CD8-positive, alpha-beta memory T cell (primary cell): ENCODE results near the gene MAMDC2. TPM values are rescaled to one million over a fixed set of nuclear protein-coding genes. Genes with fewer than 3 reads are reported as not detected.
A peak's percentile ranks its signal among the peaks of the same experiment; 100 is the strongest.

Experiments used
- CTCF ChIA-PET: fragments of 350-600 bp; sonication (Branson Sonifier 250); formaldehyde crosslinking; loops from one replicate; lab custom pipeline; 2021; ENCODE audit warnings: antibody characterized with exemption; lab: Charles Lee
- POLR2A ChIA-PET: fragments of 350-600 bp; sonication (Branson Sonifier 250); formaldehyde crosslinking; loops from one replicate; lab custom pipeline; 2021; ENCODE audit warnings: antibody characterized with exemption; lab: Charles Lee
- DNase-seq, 5 donors: peaks; one replicate each; pipeline versions ENCODE4 v3.0.0 to v3.0.0-alpha.2; 2020 to 2022; ENCODE audit warnings: mixed read lengths in 1 of 5
- H3K27ac ChIP-seq: one replicate; pipeline ENCODE4 v1.7.0; 2013; ENCODE audit warnings: low read depth, mild to moderate bottlenecking, low read length, moderate library complexity
- H3K27me3 ChIP-seq: 2 replicates; pipeline ENCODE4 v1.7.0; 2013; ENCODE audit warnings: low read length, mild to moderate bottlenecking; ENCODE audit not compliant: insufficient read depth, poor library complexity, severe bottlenecking
- H3K36me3 ChIP-seq: 2 replicates; pipeline ENCODE4 v1.7.0; 2013; ENCODE audit warnings: mild to moderate bottlenecking, low read length, moderate library complexity; ENCODE audit not compliant: insufficient read depth
- H3K4me1 ChIP-seq: 2 replicates; pipeline ENCODE4 v1.7.0; 2013; ENCODE audit warnings: mild to moderate bottlenecking, low read length, moderate library complexity; ENCODE audit not compliant: insufficient read depth
- H3K4me3 ChIP-seq: 2 replicates; pipeline ENCODE4 v1.7.0; 2013; ENCODE audit warnings: mild to moderate bottlenecking, low read length
- H3K9me3 ChIP-seq: 2 replicates; pipeline ENCODE4 v1.7.0; 2013; ENCODE audit warnings: mild to moderate bottlenecking, low read length
- H3K27ac Mint-ChIP-seq, 8 donors: one replicate each; pipeline ENCODE4 v1.8.0; 2020 to 2021; ENCODE audit warnings: mixed read lengths in 8 of 8, mild to moderate bottlenecking in 6 of 8, inconsistent platforms in 3 of 8, moderate library complexity in 3 of 8
- H3K27me3 Mint-ChIP-seq, 2 donors: one replicate each; pipeline ENCODE4 v1.8.0; 2020 to 2021; ENCODE audit warnings: mixed read lengths in 2 of 2, mild to moderate bottlenecking in 1 of 2, moderate library complexity in 1 of 2
- H3K36me3 Mint-ChIP-seq, 3 donors: one replicate each; pipeline ENCODE4 v1.8.0; 2020 to 2021; ENCODE audit warnings: mixed read lengths in 3 of 3, inconsistent platforms in 1 of 3, mild to moderate bottlenecking in 1 of 3
- H3K4me1 Mint-ChIP-seq, 3 donors: one replicate each; pipeline ENCODE4 v1.8.0; 2020 to 2021; ENCODE audit warnings: mixed read lengths in 3 of 3, inconsistent platforms in 1 of 3, mild to moderate bottlenecking in 1 of 3
- H3K4me3 Mint-ChIP-seq, 7 donors: one replicate each; pipeline ENCODE4 v1.8.0; 2020 to 2021; ENCODE audit warnings: mixed read lengths in 7 of 7, mild to moderate bottlenecking in 6 of 7, moderate library complexity in 4 of 7, inconsistent platforms in 2 of 7
- H3K9me3 Mint-ChIP-seq, 5 donors: one replicate each; pipeline ENCODE4 v1.8.0; 2020 to 2022; ENCODE audit warnings: mixed read lengths in 5 of 5, mild to moderate bottlenecking in 3 of 5, moderate library complexity in 2 of 5, inconsistent platforms in 1 of 5
- polyA plus RNA-seq: library from polyadenylated mRNA; unstranded; fragments of 300-500 nt; fragmentation: Illumina TruSeq; gene quantifications from one replicate; pipeline ENCODE4 v1.2.3, GENCODE V29; 2021
- total RNA-seq, 2 experiments: library from RNA; stranded (reverse); gene quantifications; one replicate each; pipeline ENCODE4 v1.2.3, GENCODE V29; 2021

Gene MAMDC2
- total and polyA plus RNA-seq, 3 experiments from 2014 or later: 0.10 TPM; not detected in 2

DNA sequence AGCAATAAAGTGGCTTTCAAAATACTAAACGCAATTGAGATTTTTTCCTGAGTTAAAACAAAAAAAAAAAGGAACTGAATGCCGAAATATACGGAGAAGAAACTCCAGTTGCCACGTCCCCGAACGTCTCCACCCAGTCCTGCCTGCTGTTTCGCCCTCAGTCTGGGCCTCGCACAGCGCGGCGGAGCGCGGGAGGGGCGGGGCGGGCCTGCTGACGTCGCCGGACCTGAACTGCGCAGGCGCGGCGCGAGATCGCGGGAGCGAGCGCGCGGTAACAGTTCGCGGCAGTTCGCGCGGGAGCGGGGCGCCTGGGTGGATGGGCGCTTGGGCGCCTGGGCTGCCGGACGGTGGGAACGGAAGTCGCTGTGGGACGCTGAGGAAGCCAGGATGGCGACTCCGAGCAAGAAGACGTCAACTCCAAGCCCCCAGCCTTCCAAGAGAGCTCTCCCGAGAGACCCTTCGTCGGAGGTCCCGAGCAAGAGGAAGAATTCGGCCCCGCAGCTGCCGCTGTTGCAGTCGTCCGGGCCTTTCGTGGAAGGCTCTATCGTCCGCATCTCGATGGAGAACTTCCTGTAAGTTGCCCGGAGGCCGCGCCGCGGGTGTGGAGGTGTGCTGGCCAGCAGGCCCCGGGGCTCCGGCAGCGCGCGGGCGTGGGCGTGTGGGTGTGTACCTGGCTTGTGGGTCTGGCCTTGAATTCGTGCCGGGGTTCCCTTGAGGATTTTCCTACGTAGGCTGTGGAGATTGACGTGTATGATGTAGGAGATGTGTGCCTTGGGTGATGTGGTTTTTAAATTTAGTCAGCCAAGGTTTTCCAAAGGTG is 215.3 kb downstream of the MAMDC2 start, which contains the start of gene SMC5:
Gene SMC5 (plus strand): TSS at position 287 of the 820 bp plus-strand sequence. CDS start 101 bp downstream, at position 388.
- Histone ChIP-seq H3K4me3 (peak within 1 kb of the TSS; percentile 95), H3K36me3 (no peaks in the 10 kb centered on the region), H3K27me3 (no peaks in the 10 kb centered on the region), H3K27ac (peak within 1 kb of the TSS; percentile 92), H3K4me1 (peaks cover 52% of the 10 kb centered on the region), H3K9me3 (no peaks in the 10 kb centered on the region)
- DNase-seq: peak; percentile 83 to 93 (median 91)
- CTCF ChIA-PET: no interaction called here
- peak within 1 kb of the TSS; percentile 89 to 100 (median 98) for H3K27ac Mint-ChIP-seq
- peaks cover 48 to 59% (median 54%) of the 10 kb centered on the region in 3 donors for H3K4me1 Mint-ChIP-seq
- POLR2A ChIA-PET: interaction anchor here (0.7 to 2.2 kb wide), 2 partner anchors 161 to 167 kb away, joined by 4 to 10 read pairs; no protein-coding TSS in a partner anchor
- H3K27me3 Mint-ChIP-seq: peaks cover 0 to 2% of the 10 kb centered on the region in 2 donors
- H3K4me3 Mint-ChIP-seq: peak within 1 kb of the TSS; percentile 87 to 98 (median 95)
- H3K9me3 Mint-ChIP-seq: no peaks in the 10 kb centered on the region
- peaks cover 0 to 22% (median 5%) of the 10 kb centered on the region in 3 donors for H3K36me3 Mint-ChIP-seq

DNA sequence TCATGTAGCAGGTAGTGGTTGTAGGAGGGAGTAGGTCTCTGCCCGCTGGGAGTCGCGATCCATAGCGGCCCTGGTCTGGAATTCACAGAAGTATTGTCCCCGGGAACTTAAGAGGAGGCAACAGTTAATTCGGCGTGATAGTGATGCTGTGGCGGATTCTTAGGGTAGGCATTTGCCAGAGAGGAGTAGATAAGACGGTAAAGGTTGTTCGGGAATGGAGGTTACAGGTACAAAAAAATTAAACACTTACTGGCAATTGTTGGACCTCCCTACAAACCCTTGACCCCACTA is 215.8 kb downstream of the MAMDC2 start:
- Histone ChIP-seq H3K4me3 (peak overlapping the region; percentile 95), H3K27ac (peak overlapping the region; percentile 92), H3K36me3 (no peaks in the 10 kb centered on the region), H3K4me1 (peaks cover 52% of the 10 kb centered on the region), H3K9me3 (no peaks in the 10 kb centered on the region), H3K27me3 (no peaks in the 10 kb centered on the region)
- Mint-ChIP-seq H3K4me1 (peaks cover 49 to 64% (median 60%) of the 10 kb centered on the region in 3 donors), H3K27ac (peak overlapping the region; percentile 88 to 100 (median 94)), H3K9me3 (no peaks in the 10 kb centered on the region), H3K4me3 (peak overlapping the region; percentile 87 to 98 (median 95)), H3K36me3 (peaks cover 0 to 25% (median 7%) of the 10 kb centered on the region in 3 donors), H3K27me3 (peaks cover 0 to 2% of the 10 kb centered on the region in 2 donors)
- CTCF ChIA-PET: no interaction called here
- DNase-seq: no peak
- POLR2A ChIA-PET: interaction anchor here (2.2 kb wide), 1 partner anchor 160 kb away, joined by 10 read pairs; no protein-coding TSS in a partner anchor

DNA sequence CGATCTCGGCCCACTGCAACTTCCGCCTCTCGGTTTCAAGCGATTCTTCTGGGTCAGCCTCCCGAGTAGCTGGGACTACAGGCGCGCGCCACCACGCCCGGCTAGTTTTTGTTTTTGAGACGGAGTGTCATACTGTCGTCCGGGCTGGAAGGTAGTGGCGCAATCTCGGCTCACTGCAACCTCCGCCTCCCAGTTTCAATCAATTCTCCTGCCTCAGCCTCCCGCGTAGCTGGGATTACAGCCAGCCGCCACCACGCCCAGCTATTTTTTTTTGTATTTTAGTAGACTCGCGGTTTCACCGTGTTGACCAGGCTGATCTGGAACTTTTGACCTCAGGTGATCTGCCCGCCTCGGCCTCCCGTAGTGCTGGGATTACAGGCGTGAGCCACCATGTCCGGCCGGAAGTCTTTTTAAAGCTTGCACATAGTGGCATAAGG is 216.4 kb downstream of the MAMDC2 start:
- no peak overlapping the region for H3K27ac ChIP-seq
- POLR2A ChIA-PET: interaction anchor here (0.7 to 1.1 kb wide), 2 partner anchors 161 to 1507 kb away, joined by 4 to 10 read pairs; no protein-coding TSS in a partner anchor
- H3K36me3 Mint-ChIP-seq: peaks cover 0 to 30% (median 10%) of the 10 kb centered on the region in 3 donors
- peaks cover 0 to 2% of the 10 kb centered on the region in 2 donors for H3K27me3 Mint-ChIP-seq
- H3K4me1 Mint-ChIP-seq: peaks cover 54 to 69% (median 65%) of the 10 kb centered on the region in 3 donors
- CTCF ChIA-PET: no interaction called here
- H3K27ac Mint-ChIP-seq: peak overlapping the region in 7 of 8 donors; percentile 33 to 100 (median 91)
- H3K4me3 Mint-ChIP-seq: peak overlapping the region; percentile 87 to 98 (median 95)
- H3K4me3 ChIP-seq: peak overlapping the region; percentile 95
- H3K9me3 Mint-ChIP-seq: no peaks in the 10 kb centered on the region
- peaks cover 52% of the 10 kb centered on the region for H3K4me1 ChIP-seq
- no peaks in the 10 kb centered on the region for H3K9me3 ChIP-seq
- no peaks in the 10 kb centered on the region for H3K36me3 ChIP-seq
- no peak for DNase-seq
- H3K27me3 ChIP-seq: no peaks in the 10 kb centered on the region

DNA sequence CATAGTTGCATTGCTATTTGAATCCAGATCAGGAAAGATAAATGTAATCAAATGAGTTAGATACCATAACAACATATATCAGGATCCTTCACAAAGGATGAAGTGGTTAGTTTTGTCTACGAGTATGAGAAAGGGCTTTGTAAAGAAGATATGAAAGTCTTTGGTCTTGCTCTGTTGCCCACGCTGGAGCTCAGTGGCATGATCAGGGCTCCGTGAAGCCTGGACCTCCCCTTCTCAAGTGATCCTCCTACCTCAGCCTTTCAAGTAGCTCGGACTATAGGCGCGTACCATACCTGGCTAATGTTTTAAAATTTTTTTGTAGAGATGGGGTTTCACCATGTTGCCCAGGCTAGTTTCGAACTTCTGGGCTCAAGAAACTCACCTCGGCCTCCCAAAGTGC is 217.0 kb downstream of the MAMDC2 start:
- Mint-ChIP-seq H3K36me3 (peaks cover 1 to 35% (median 12%) of the 10 kb centered on the region in 3 donors), H3K27me3 (peaks cover 0 to 2% of the 10 kb centered on the region in 2 donors), H3K9me3 (no peaks in the 10 kb centered on the region), H3K4me1 (peaks cover 56 to 72% (median 69%) of the 10 kb centered on the region in 3 donors), H3K27ac (peak overlapping the region in 6 of 8 donors; percentile 21 to 99 (median 90)), H3K4me3 (peak overlapping the region; percentile 87 to 98 (median 95))
- Histone ChIP-seq H3K27ac (no peak overlapping the region), H3K27me3 (no peaks in the 10 kb centered on the region), H3K4me3 (peak overlapping the region; percentile 5), H3K4me1 (peaks cover 52% of the 10 kb centered on the region), H3K9me3 (no peaks in the 10 kb centered on the region), H3K36me3 (no peaks in the 10 kb centered on the region)
- CTCF ChIA-PET: no interaction called here
- DNase-seq: no peak
- POLR2A ChIA-PET: interaction anchor here (1.1 kb wide), 1 partner anchor 160 kb away, joined by 4 read pairs; no protein-coding TSS in a partner anchor

DNA sequence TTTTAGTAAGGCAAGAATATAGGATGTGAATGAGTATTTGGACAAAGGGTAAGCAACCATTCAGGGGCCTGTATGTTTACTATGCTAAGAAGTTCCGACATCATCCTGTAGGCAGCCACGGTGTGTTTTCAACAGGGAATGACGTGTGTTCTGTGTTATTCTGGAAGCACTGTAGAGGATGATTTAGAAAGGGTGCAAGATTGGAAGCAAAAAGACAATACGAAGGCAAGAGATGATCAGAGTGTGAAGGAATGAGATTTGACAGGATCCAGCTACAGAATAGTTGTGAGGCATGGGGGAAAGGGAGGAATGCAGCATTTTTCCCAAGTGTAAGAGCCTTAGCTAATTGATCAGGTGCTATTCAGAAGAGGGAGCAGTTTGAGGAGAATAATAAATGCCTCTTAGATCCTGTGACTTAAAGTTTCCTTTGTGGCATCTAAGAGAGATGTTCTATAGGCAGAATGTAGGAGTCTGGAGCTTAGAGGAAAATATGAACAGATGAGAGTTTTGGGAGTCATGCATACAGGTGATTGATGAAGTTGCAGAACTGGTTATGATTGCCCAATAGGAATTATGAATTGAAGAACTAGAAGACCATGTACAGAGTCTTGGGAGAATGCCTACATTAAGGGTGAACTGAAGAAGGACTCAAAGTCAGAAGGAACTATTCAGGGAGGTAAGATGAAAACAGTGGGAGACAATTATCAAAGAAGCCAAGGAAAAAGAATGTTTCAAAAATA is 217.7 kb downstream of the MAMDC2 start:
- peaks cover 60 to 79% (median 76%) of the 10 kb centered on the region in 3 donors for H3K4me1 Mint-ChIP-seq
- no peaks in the 10 kb centered on the region for H3K9me3 Mint-ChIP-seq
- peaks cover 3 to 41% (median 13%) of the 10 kb centered on the region in 3 donors for H3K36me3 Mint-ChIP-seq
- Histone ChIP-seq H3K4me1 (peaks cover 52% of the 10 kb centered on the region), H3K27ac (no peak overlapping the region), H3K36me3 (no peaks in the 10 kb centered on the region), H3K4me3 (no peak overlapping the region), H3K27me3 (no peaks in the 10 kb centered on the region), H3K9me3 (no peaks in the 10 kb centered on the region)
- peak overlapping the region in 6 of 8 donors; percentile 0 to 95 (median 55) for H3K27ac Mint-ChIP-seq
- ChIA-PET POLR2A (interaction anchor here (1.1 kb wide), 1 partner anchor 159 kb away, joined by 4 read pairs; no protein-coding TSS in a partner anchor), CTCF (no interaction called here)
- peak overlapping the region; percentile 42 to 97 (median 92) for H3K4me3 Mint-ChIP-seq
- no peak for DNase-seq
- H3K27me3 Mint-ChIP-seq: peaks cover 0 to 2% of the 10 kb centered on the region in 2 donors

DNA sequence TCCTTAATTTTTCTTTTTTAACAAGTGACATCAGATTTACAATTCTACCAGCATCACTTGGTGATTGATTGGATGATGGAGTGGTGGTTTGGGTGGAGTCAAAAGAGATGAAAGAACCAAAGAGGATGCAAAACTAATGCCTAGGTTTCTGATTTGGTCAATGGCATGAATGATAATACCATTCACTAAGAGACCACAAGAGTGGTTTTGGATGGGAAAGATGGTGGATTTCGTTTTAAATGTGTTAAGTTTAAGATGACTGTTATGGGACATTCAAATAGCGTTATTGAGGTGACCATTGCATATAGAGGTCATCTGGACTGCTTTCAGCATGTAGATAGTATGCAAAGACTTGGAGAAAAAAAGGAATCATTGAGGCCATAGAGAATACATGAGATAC is 218.7 kb downstream of the MAMDC2 start:
- Mint-ChIP-seq H3K27ac (peak overlapping the region; percentile 0 to 89 (median 45)), H3K4me1 (peaks cover 63 to 83% (median 83%) of the 10 kb centered on the region in 3 donors), H3K4me3 (peak overlapping the region in 6 of 7 donors; percentile 87 to 97 (median 94)), H3K27me3 (peaks cover 0 to 2% of the 10 kb centered on the region in 2 donors), H3K9me3 (no peaks in the 10 kb centered on the region), H3K36me3 (peaks cover 3 to 48% (median 15%) of the 10 kb centered on the region in 3 donors)
- ChIA-PET CTCF (no interaction called here), POLR2A (no interaction called here)
- H3K9me3 ChIP-seq: no peaks in the 10 kb centered on the region
- no peaks in the 10 kb centered on the region for H3K36me3 ChIP-seq
- no peak overlapping the region for H3K27ac ChIP-seq
- H3K4me1 ChIP-seq: peaks cover 49% of the 10 kb centered on the region
- no peak for DNase-seq
- H3K27me3 ChIP-seq: no peaks in the 10 kb centered on the region
- no peak overlapping the region for H3K4me3 ChIP-seq

DNA sequence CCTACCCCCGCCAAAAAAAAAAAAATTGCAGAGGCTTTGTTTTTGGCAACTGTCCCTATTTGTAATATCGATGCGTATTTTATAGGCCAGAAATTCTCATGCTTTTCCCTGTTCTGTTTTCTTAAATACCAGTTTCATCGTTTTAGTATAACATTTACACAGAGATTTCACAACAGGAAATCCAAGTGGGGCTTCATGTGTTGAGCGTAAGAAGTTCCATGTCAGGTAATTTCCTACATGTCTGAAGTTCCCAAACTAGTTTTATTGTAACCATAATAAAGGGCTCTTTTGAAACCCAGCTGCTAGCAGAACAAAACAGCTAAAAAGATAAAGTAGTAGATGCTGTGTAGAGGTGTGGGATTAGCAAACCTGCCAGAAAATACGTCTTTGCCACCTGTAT is 219.3 kb downstream of the MAMDC2 start:
- H3K27me3 Mint-ChIP-seq: peaks cover 0 to 2% of the 10 kb centered on the region in 2 donors
- H3K4me1 ChIP-seq: peaks cover 43% of the 10 kb centered on the region

More for the DNA sequence above, 219.3 kb downstream of the MAMDC2 start:
- no peak overlapping the region for H3K4me3 ChIP-seq
- Mint-ChIP-seq H3K9me3 (no peaks in the 10 kb centered on the region), H3K4me3 (peak overlapping the region in 3 of 7 donors; percentile 89 to 97 (median 95)), H3K27ac (peak overlapping the region in 5 of 8 donors; percentile 13 to 81 (median 53)), H3K4me1 (peaks cover 62 to 81% (median 81%) of the 10 kb centered on the region in 3 donors), H3K36me3 (peaks cover 3 to 52% (median 17%) of the 10 kb centered on the region in 3 donors)
- H3K36me3 ChIP-seq: no peaks in the 10 kb centered on the region
- ChIA-PET POLR2A (no interaction called here), CTCF (no interaction called here)
- H3K27ac ChIP-seq: no peak overlapping the region
- no peaks in the 10 kb centered on the region for H3K27me3 ChIP-seq
- DNase-seq: no peak
- H3K9me3 ChIP-seq: no peaks in the 10 kb centered on the region
